Measurements from ENCODE around the gene RAD54L.

The RAD54L gene

GRCh38 chr1:46247436-46248121 is at the start of gene RAD54L:
RAD54L (plus strand) TSS chr1:46247763; CDS start chr1:46248406, 643 bp downstream.
- Histone ChIP-seq H3K9me3 (ENCODE audit: insufficient read depth, low read length) (no peaks in the 10 kb centered on the region), H3K36me3 (replicated peaks; ENCODE audit: low read depth, low read length) (peaks cover 20% of the 10 kb centered on the region), H3K79me2 (ENCODE audit: low read length) (peaks cover 23% of the 10 kb centered on the region), H3K27ac (ENCODE audit: low read length) (peak within 1 kb of the TSS; percentile 43), H3K4me1 (ENCODE audit: low read length) (peaks cover 16% of the 10 kb centered on the region), H2AFZ (ENCODE audit: low read depth, low read length) (peak within 1 kb of the TSS; percentile 90), H3K9ac (ENCODE audit: low read length) (peak within 1 kb of the TSS; percentile 85), H3K4me2 (ENCODE audit: low read length) (peak within 1 kb of the TSS; percentile 96), H3K27me3 (ENCODE audit: low read depth, low read length) (no peaks in the 10 kb centered on the region), H3K4me3 (ENCODE audit: low read length) (peak within 1 kb of the TSS; percentile 95), H4K20me1 (ENCODE audit: insufficient read depth, low read length) (no peaks in the 10 kb centered on the region)
- no peak for TF ChIP-seq CTCF (IDR thresholded peaks at IDR 0.05; ENCODE audit: low read depth, low read length)

- H2AFZ ChIP-seq (ENCODE audit: low read depth, low read length), result peak within 1 kb of the TSS; percentile 94; the same call in 1 of the 2 replicates
- peak within 1 kb of the TSS; percentile 98 for H3K4me2 ChIP-seq (ENCODE audit: low read length)
- H3K36me3 ChIP-seq (replicated peaks; ENCODE audit: low read depth, low read length), result no peaks in the 10 kb centered on the region
- peak; percentile 24 for TF ChIP-seq CTCF (IDR thresholded peaks at IDR 0.05; ENCODE audit: low read depth, low read length)
- TF ChIP-seq EZH2phosphoT487 (IDR thresholded peaks at IDR 0.05; ENCODE audit: low read depth), result no peak
- H3K27me3 ChIP-seq (ENCODE audit: low read depth, low read length), result no peaks in the 10 kb centered on the region
- H3K4me1 ChIP-seq (ENCODE audit: low read length), result peaks cover 12% of the 10 kb centered on the region
- 0 out of 2 replicates have a peak, but pooled peaks cover 2% of the 10 kb centered on the region for H3K79me2 ChIP-seq (ENCODE audit: low read length)
- H4K20me1 ChIP-seq (ENCODE audit: insufficient read depth, low read length), result no peaks in the 10 kb centered on the region
- H3K27ac ChIP-seq (ENCODE audit: low read length), result peak within 1 kb of the TSS; percentile 42
- H3K9me3 ChIP-seq (ENCODE audit: insufficient read depth, low read length), result no peaks in the 10 kb centered on the region
- H3K4me3 ChIP-seq (ENCODE audit: low read length), result peak within 1 kb of the TSS; percentile 93
- H3K9ac ChIP-seq (ENCODE audit: low read length), result peak within 1 kb of the TSS; percentile 85
Observed at GRCh38 chr1:46197964-46198811, 49.4 kb upstream of the RAD54L start, which contains the start of gene POMGNT1. POMGNT1 (minus strand) TSS chr1:46198434; CDS start chr1:46197821, 613 bp downstream.

- Histone ChIP-seq H3K4me3 (ENCODE audit: low read length) (peak overlapping the region; percentile 93), H3K4me2 (ENCODE audit: low read length) (peak overlapping the region; percentile 81), H3K4me1 (ENCODE audit: low read length) (peaks cover 12% of the 10 kb centered on the region), H2AFZ (ENCODE audit: low read depth, low read length) (no peak overlapping the region), H3K36me3 (replicated peaks; ENCODE audit: low read depth, low read length) (no peaks in the 10 kb centered on the region), H4K20me1 (ENCODE audit: insufficient read depth, low read length) (no peaks in the 10 kb centered on the region), H3K79me2 (ENCODE audit: low read length) (0 out of 2 replicates have a peak, but pooled peaks cover 2% of the 10 kb centered on the region), H3K9ac (ENCODE audit: low read length) (peak overlapping the region; percentile 75; the same call in 1 of the 2 replicates), H3K9me3 (ENCODE audit: insufficient read depth, low read length) (no peaks in the 10 kb centered on the region), H3K27ac (ENCODE audit: low read length) (no peak overlapping the region), H3K27me3 (ENCODE audit: low read depth, low read length) (no peaks in the 10 kb centered on the region)
- TF ChIP-seq CTCF (IDR thresholded peaks at IDR 0.05; ENCODE audit: low read depth, low read length) (no peak), EZH2phosphoT487 (IDR thresholded peaks at IDR 0.05; ENCODE audit: low read depth) (no peak)
Observed at GRCh38 chr1:46199233-46199749, 48.3 kb upstream of the RAD54L start.

All from OCI-LY3 (cell line).